Pons (tissue), 1 donor: ENCODE results near the gene ART1.
"Not testable (repeated sequence)": the region's sequence is repeated elsewhere in the genome, so short reads cannot be mapped to it uniquely, and the experiment has no call there.

Source experiments
- DNase-seq: peaks from one replicate; pipeline ENCODE4 v3.0.0-alpha.2; 2016; ENCODE audit warnings: low spot score

The ART1 gene

GRCh38 chr11:3632070-3632660 is 12.8 kb upstream of the ART1 start:
- no peak for DNase-seq

DNA sequence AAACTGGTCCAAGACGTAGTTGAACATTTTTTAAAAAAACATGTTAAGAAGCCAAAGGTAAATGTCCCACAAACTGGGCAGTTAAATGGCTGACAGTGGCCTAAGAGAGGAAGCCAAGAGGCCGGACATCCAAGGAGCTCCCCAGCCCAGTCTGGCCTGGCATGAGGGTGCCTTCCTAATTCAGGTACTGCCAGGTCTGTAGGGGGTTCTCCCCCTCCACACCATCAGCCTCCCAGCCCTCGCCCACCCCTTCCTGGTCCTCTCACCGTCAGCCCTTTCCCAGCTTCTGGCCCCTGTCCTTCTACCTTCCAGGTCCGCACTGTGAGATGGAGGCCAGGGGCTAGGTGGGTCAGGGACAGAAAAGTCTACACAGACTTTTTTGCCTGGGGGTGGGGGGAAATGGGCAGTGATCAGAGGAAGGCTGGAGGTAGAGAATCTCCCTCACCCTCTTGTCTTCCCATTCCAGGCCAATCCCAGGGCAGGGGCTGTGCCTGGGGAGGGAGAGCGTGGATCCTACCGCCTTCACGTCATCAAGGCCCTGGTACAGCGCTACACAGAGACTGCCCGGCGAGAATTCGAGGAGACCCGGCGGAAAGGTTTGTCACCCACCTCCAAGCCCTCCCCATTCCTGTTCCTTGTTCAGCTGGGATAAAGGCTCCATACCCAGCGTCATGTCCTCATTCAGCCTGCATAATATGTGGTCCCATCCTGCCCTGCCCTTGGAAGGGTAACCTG is 9.1 kb upstream of the ART1 start:
- DNase-seq = no peak

DNA sequence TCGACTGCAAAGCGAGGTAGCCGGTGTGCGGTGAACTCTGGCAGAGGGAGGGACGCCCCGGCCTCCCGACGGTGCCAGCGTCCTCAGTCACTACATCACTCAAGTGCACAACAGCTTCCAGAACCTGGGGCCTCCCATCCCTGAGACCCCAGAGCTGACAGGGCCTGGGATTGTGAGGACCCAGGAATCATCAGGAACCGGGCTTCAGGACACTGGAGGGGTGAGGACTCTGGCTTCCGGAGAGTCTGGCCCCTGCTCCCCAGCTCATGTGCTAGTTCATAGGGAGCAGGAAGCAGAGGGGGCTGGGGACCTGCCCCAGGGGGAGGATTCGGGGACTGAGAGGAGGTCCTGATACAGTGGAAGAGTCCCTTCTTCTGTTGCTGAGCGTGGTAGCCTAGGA is 7.7 kb upstream of the ART1 start:
- no peak for DNase-seq

- no peak for DNase-seq
These were observed 6.4 kb upstream of the ART1 start for GRCh38 chr11:3638513-3638912.

DNA sequence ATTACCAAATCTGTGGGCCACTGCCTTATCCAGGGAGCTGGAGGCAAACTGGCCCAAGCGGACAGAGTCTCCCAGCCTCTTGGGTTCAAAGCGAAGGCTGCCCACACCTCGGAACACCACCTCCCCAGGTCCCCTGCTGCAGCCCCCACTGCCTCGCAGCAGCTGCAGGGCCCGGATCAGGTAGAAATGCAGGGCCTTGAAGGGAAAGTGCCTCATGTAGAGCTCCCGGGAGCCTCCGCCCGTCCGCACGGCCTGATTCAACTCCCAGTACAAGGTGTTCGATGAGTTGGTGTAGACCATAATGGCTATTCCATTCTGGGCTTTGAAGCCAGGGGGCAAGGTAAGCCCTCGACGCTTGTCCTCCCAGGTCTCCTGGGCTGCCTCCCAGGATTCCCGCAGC is 5.1 kb upstream of the ART1 start:
- DNase-seq = no peak

GRCh38 chr11:3641191-3641590 is 3.7 kb upstream of the ART1 start:
- DNase-seq = no peak

DNA sequence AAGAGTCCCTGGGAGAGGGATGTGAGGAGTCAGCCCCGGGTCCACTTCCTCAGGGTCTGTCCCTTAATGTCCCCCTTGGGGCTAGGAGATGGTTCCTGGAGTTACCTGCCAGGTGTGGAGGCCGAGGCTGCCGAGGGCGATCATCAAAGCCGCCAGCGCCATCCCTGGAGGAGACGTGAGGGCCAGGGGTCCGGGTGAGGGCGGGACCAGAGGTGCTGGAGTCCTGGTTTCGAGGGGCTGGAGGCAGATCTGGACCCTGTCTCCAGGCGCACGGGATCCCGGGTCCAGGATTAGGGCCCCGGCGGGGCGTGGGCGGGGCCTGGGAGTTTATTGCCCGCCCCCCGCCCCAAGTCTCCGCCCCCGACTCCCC is 3.2 kb upstream of the ART1 start, which contains the start of gene ART5:
Gene ART5 (minus strand): TSS at position 292 of the 370 bp plus-strand sequence. CDS start 130 bp downstream, at position 162.
- DNase-seq = no peak

DNA sequence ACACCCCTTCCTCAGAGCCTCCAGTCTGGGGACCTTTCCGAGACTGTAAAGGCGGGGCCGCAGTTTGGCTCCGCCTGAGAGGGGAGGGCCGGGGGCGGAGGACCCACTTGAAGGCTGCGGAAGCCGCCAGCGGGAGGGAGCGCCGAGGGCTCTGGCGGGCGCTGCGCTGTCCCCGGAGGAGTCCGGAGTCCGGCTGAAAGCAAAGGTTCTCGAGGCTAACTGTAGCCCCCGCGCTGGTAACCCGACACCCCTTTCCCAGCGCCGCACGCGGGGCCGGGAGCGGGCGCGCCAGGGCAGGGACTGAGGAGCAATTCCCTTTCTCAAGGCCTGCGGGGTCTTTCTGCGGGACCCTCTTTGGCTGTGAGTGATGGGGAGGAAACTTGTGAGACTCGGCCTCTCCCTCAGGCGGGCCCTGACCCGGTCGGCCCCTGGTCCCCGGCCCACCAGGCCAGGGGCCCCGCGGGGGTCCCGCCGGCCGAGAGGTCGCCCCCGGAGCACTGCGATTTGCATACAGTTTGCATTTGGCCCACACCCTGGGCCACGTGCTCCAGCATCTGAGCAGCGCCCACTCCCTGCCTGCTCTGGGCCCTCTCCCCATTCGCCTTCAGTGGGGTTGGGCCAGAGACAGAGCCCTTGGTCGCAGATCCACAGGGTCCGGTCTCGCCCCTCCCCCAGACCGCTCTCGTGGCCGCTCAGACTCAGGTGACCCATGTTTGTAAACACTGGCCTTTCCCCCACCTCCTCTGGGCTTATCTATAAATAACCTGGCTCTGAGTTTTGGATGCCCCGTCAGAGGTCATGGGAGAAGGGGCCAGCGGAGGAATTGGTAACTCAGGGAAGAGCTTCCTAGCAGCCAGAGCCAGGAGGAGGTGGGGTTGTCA is 2.6 kb upstream of the ART1 start:
- DNase-seq = peak; percentile 11

- DNase-seq = not testable (repeated sequence)
These were observed 1.8 kb upstream of the ART1 start for GRCh38 chr11:3643102-3643546.

- DNase-seq = no peak
These were observed 624 bp downstream of the ART1 start for GRCh38 chr11:3645552-3645951.

GRCh38 chr11:3648843-3649242 is 3.9 kb downstream of the ART1 start:
- DNase-seq = not testable (repeated sequence)

GRCh38 chr11:3649374-3649773 is 4.4 kb downstream of the ART1 start:
- not testable (repeated sequence) for DNase-seq

- DNase-seq = not testable (repeated sequence)
These were observed 7.6 kb downstream of the ART1 start for GRCh38 chr11:3652514-3652913.

DNA sequence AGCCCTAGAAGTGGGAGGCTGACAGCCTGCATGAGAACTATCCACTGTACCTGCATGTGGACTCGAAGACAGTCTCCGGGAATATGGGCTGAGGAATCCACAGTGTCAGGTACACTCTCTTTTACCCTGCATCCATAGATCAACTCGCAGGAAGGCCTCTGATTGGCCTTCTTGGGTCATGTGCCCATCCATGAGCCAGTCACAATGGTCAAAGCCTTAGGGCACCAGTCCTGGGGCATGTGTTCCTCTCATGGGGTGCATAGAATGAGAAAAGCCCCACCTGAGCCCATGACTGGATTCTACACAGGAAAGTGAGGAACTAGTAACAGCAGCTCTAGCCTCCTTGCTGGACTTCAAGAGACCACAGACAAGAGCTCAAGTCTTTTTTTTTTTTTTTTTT is 10.6 kb downstream of the ART1 start:
- no peak for DNase-seq

- DNase-seq = not testable (repeated sequence)
These were observed 12.4 kb downstream of the ART1 start for GRCh38 chr11:3657331-3657730.

DNA sequence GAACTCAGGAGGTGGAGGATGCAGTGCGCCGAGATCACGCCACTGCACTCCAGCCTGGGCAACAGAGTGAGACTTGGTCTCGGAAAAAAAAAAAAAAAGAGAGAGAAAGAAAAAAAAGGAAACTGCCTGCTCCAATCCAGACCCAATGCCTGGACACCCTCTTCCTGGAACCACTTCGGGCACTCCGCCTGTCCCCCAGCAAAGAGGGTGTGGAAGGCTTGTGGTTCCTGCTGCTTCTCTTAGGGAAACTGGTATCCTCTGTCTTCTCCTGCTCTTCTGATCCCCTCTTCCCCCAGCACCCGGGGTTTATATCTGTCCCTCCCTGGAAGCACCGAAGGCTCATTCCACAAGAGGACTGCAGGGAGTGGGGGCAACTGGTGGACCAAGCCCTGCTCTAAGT is 13.3 kb downstream of the ART1 start:
- no peak for DNase-seq

GRCh38 chr11:3659595-3660515 is 14.9 kb downstream of the ART1 start:
- DNase-seq = no peak

- no peak for DNase-seq
These were observed 16.0 kb downstream of the ART1 start for GRCh38 chr11:3660960-3661359.

GRCh38 chr11:3662856-3663255 is 17.9 kb downstream of the ART1 start:
- no peak for DNase-seq

- DNase-seq = no peak
These were observed 19.2 kb downstream of the ART1 start for GRCh38 chr11:3664032-3664630.

GRCh38 chr11:3665336-3666022 is 20.6 kb downstream of the ART1 start:
- no peak for DNase-seq
